HG03095 (cell line): ENCODE measurements around the gene C9.
"Not testable (repeated sequence)": the region's sequence is repeated elsewhere in the genome, so short reads cannot be mapped to it uniquely, and the experiment has no call there.

ENCODE experiments used
- ATAC-seq: cut with Tn5 transposase; IDR thresholded peaks from one replicate; pipeline ENCODE4 v1.9.1; 2021; ENCODE audit warnings: moderate library complexity; ENCODE audit not compliant: unreplicated experiment

C9 gene

GRCh38 chr5:39373791-39374190 lies 9.5 kb upstream of the C9 start:
- no peak for ATAC-seq

- ATAC-seq = no peak
Observed at GRCh38 chr5:39371367-39371635, 7.0 kb upstream of the C9 start.

- ATAC-seq = no peak
Observed at GRCh38 chr5:39370555-39371366, 6.5 kb upstream of the C9 start.

- no peak for ATAC-seq
Observed at GRCh38 chr5:39369123-39369815, 5.0 kb upstream of the C9 start.

GRCh38 chr5:39368116-39368515 lies 3.8 kb upstream of the C9 start:
- no peak for ATAC-seq

- ATAC-seq = no peak
Observed at GRCh38 chr5:39367711-39368110, 3.4 kb upstream of the C9 start.

- no peak for ATAC-seq
Observed at GRCh38 chr5:39363217-39363616, 1.1 kb downstream of the C9 start.

- ATAC-seq = no peak
Observed at GRCh38 chr5:39362646-39363045, 1.6 kb downstream of the C9 start.

GRCh38 chr5:39361306-39361705 lies 3.0 kb downstream of the C9 start:
- ATAC-seq = no peak

GRCh38 chr5:39360471-39361111 lies 3.7 kb downstream of the C9 start:
- no peak for ATAC-seq

GRCh38 chr5:39356263-39356662 lies 8.0 kb downstream of the C9 start:
- ATAC-seq = no peak

- ATAC-seq = no peak
Observed at GRCh38 chr5:39355324-39355723, 9.0 kb downstream of the C9 start.

- no peak for ATAC-seq
Observed at GRCh38 chr5:39353717-39354399, 10.4 kb downstream of the C9 start.

GRCh38 chr5:39352951-39353350 lies 11.3 kb downstream of the C9 start:
- ATAC-seq = no peak

GRCh38 chr5:39352170-39352569 lies 12.1 kb downstream of the C9 start:
- ATAC-seq = no peak

- no peak for ATAC-seq
Observed at GRCh38 chr5:39349484-39349883, 14.8 kb downstream of the C9 start.

- no peak for ATAC-seq
Observed at GRCh38 chr5:39342460-39342859, 21.8 kb downstream of the C9 start.

GRCh38 chr5:39341896-39342295 lies 22.4 kb downstream of the C9 start:
- ATAC-seq = no peak

GRCh38 chr5:39340506-39340905 lies 23.8 kb downstream of the C9 start:
- ATAC-seq = no peak

GRCh38 chr5:39337252-39337915 lies 26.9 kb downstream of the C9 start:
- ATAC-seq = no peak

GRCh38 chr5:39334296-39334695 lies 30.0 kb downstream of the C9 start:
- not testable (repeated sequence) for ATAC-seq
